Natural killer cell (primary cell): ENCODE results near the gene CCDC154. TPM values are rescaled to one million over a fixed set of nuclear protein-coding genes. Genes with fewer than 3 reads are reported as not detected.
A peak's percentile ranks its signal among the peaks of the same experiment; 100 is the strongest.

Experiments
- ATAC-seq, 3 donors: fragments of 150-1000 bp in 2 of 3; fragments of 200-7000 bp in 1 of 3; cut with Tn5 transposase; 1 replicate in 1 of 3; 2 replicates in 2 of 3; pipeline ENCODE4 v1.10.0; 2021; ENCODE audit warnings: mild to moderate bottlenecking in 2 of 3, moderate library complexity in 2 of 3
- DNase-seq, 2 donors: peaks; one replicate each; pipeline versions ENCODE4 v3.0.0 to v3.0.0-alpha.2; 2013 to 2021; ENCODE audit warnings: mixed read lengths in 1 of 2
- H3K27ac ChIP-seq: one replicate; pipeline ENCODE4 v1.5.1; 2013; ENCODE audit warnings: mild to moderate bottlenecking, low read length
- H3K27me3 ChIP-seq: one replicate; pipeline ENCODE4 v1.6.1; 2013; ENCODE audit warnings: low read length; ENCODE audit not compliant: control insufficient read depth, insufficient read depth
- H3K36me3 ChIP-seq: one replicate; pipeline ENCODE4 v1.6.1; 2013; ENCODE audit warnings: low read length; ENCODE audit not compliant: control insufficient read depth, insufficient read depth
- H3K4me1 ChIP-seq: one replicate; pipeline ENCODE4 v1.6.1; 2013; ENCODE audit warnings: low read length; ENCODE audit not compliant: control insufficient read depth, insufficient read depth
- H3K4me3 ChIP-seq: one replicate; pipeline ENCODE4 v1.5.1; 2013; ENCODE audit warnings: low read length
- H3K9me3 ChIP-seq: one replicate; pipeline ENCODE4 v1.6.1; 2013; ENCODE audit warnings: low read length; ENCODE audit not compliant: control insufficient read depth, insufficient read depth
- H3K27ac Mint-ChIP-seq, 2 donors: one replicate each; pipeline ENCODE4 v1.8.0; 2022; ENCODE audit warnings: mild to moderate bottlenecking in 2 of 2, mixed read lengths in 2 of 2, moderate library complexity in 1 of 2
- H3K27me3 Mint-ChIP-seq, 2 donors: one replicate each; pipeline ENCODE4 v1.8.0; 2022; ENCODE audit warnings: low read depth in 2 of 2, mixed read lengths in 2 of 2
- H3K36me3 Mint-ChIP-seq: one replicate; pipeline ENCODE4 v1.8.0; 2022; ENCODE audit warnings: mixed read lengths
- H3K4me1 Mint-ChIP-seq, 2 donors: one replicate each; pipeline ENCODE4 v1.8.0; 2022; ENCODE audit warnings: mixed read lengths in 2 of 2
- H3K4me3 Mint-ChIP-seq: one replicate; pipeline ENCODE4 v1.8.0; 2022; ENCODE audit warnings: mild to moderate bottlenecking, moderate library complexity, mixed read lengths
- H3K9me3 Mint-ChIP-seq, 2 donors: one replicate each; pipeline ENCODE4 v1.8.0; 2022; ENCODE audit warnings: mixed read lengths in 2 of 2
- WGBS: methylation state at CpG from one replicate; pipeline ENCODE4 v1.1.7; 2013; ENCODE audit warnings: missing lambda C conversion rate; ENCODE audit not compliant: insufficient coverage; 5-methylcytosine and 5-hydroxymethylcytosine counted together
- intact Hi-C: fragments of 100-400 bp; cut with micrococcal nuclease; formaldehyde crosslinking; loops from one replicate; pipeline ENCODE4 v1.14.2; 2022
- total RNA-seq, 4 donors: library from RNA; stranded (reverse); fragments of 120-200 nt in 1 of 4; gene quantifications; one replicate each; pipeline versions ENCODE4 v1.2.3 to v1.2.4, GENCODE V29; 2013 to 2022
- TF ChIP-seq, protein P1 (sequence below): fragments of 200-600 bp; IDR thresholded peaks from one replicate; pipeline ENCODE4 v1.8.0; 2022; ENCODE audit warnings: antibody characterized with exemption

The CCDC154 gene
- total RNA-seq, 3 donors from 2014 or later (not counting 1 experiment from before 2014, with no cell fraction given): 0.88 to 1.8 (median 1.6) TPM

GRCh38 chr16:1430214-1430758 lies 14.1 kb downstream of the CCDC154 start:
- H3K4me1 ChIP-seq: peaks cover 41% of the 10 kb centered on the region
- no peak for DNase-seq
- no peaks in the 10 kb centered on the region for H3K27me3 ChIP-seq
- no peaks in the 10 kb centered on the region for H3K36me3 Mint-ChIP-seq
- H3K4me1 Mint-ChIP-seq: peaks cover 0 to 7% of the 10 kb centered on the region in 2 donors
- TF ChIP-seq, protein P1, sequence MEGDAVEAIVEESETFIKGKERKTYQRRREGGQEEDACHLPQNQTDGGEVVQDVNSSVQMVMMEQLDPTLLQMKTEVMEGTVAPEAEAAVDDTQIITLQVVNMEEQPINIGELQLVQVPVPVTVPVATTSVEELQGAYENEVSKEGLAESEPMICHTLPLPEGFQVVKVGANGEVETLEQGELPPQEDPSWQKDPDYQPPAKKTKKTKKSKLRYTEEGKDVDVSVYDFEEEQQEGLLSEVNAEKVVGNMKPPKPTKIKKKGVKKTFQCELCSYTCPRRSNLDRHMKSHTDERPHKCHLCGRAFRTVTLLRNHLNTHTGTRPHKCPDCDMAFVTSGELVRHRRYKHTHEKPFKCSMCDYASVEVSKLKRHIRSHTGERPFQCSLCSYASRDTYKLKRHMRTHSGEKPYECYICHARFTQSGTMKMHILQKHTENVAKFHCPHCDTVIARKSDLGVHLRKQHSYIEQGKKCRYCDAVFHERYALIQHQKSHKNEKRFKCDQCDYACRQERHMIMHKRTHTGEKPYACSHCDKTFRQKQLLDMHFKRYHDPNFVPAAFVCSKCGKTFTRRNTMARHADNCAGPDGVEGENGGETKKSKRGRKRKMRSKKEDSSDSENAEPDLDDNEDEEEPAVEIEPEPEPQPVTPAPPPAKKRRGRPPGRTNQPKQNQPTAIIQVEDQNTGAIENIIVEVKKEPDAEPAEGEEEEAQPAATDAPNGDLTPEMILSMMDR: no peak
- H3K36me3 ChIP-seq: no peaks in the 10 kb centered on the region
- no peak overlapping the region for H3K4me3 Mint-ChIP-seq
- H3K27me3 Mint-ChIP-seq: no peaks in the 10 kb centered on the region
- H3K27ac ChIP-seq: no peak overlapping the region
- H3K4me3 ChIP-seq: no peak overlapping the region
- peak overlapping the region in 1 of 2 donors; percentile 59 for H3K27ac Mint-ChIP-seq
- no peak for ATAC-seq
- H3K9me3 ChIP-seq: no peaks in the 10 kb centered on the region
- intact Hi-C loops: no loop called here
- no peaks in the 10 kb centered on the region for H3K9me3 Mint-ChIP-seq
- WGBS: 67% methylated on average over 13 of the region's 14 CpGs

DNA sequence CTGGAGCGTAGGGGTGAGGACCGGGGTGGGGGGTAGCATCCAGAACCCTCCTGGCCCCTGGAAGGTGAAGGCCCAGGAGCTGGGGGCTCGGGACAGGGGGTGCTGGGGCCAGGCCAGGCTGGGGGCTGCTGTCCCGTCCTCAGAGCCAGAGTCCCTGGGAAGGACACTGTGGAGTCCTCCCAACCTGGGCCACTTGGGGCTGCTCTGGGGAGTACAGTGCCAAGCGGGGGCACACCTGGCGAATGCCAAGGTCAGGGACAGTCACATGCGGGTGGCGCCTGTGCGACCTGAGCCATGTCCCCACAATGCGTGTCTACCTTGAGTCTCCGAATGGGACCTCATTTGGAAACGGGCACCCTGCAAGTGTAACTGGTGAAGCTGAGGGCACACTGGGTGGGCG lies 14.7 kb downstream of the CCDC154 start:
- Mint-ChIP-seq H3K27ac (peak overlapping the region in 1 of 2 donors; percentile 59), H3K9me3 (no peaks in the 10 kb centered on the region), H3K36me3 (no peaks in the 10 kb centered on the region), H3K27me3 (no peaks in the 10 kb centered on the region), H3K4me1 (peaks cover 0 to 7% of the 10 kb centered on the region in 2 donors), H3K4me3 (no peak overlapping the region)
- intact Hi-C loops: no loop called here
- no peaks in the 10 kb centered on the region for H3K36me3 ChIP-seq
- H3K27me3 ChIP-seq: no peaks in the 10 kb centered on the region
- TF ChIP-seq, protein P1: no peak
- H3K4me3 ChIP-seq: no peak overlapping the region
- H3K4me1 ChIP-seq: peaks cover 41% of the 10 kb centered on the region
- no peaks in the 10 kb centered on the region for H3K9me3 ChIP-seq
- WGBS: 93% methylated on average over 13 of the region's 13 CpGs
- no peak for ATAC-seq
- no peak overlapping the region for H3K27ac ChIP-seq
- DNase-seq: no peak

- TF ChIP-seq, protein P1: no peak
- Histone ChIP-seq H3K4me1 (peaks cover 40% of the 10 kb centered on the region), H3K4me3 (no peak overlapping the region), H3K27me3 (no peaks in the 10 kb centered on the region), H3K9me3 (no peaks in the 10 kb centered on the region), H3K27ac (no peak overlapping the region), H3K36me3 (no peaks in the 10 kb centered on the region)
- H3K4me3 Mint-ChIP-seq: no peak overlapping the region
- peaks cover 0 to 7% of the 10 kb centered on the region in 2 donors for H3K4me1 Mint-ChIP-seq
- no peak for DNase-seq
- ATAC-seq: no peak
- intact Hi-C loops: no loop called here
- 83% methylated on average over 11 of the region's 11 CpGs for WGBS
- no peaks in the 10 kb centered on the region for H3K27me3 Mint-ChIP-seq
- H3K36me3 Mint-ChIP-seq: no peaks in the 10 kb centered on the region
- H3K27ac Mint-ChIP-seq: no peak overlapping the region
- no peaks in the 10 kb centered on the region for H3K9me3 Mint-ChIP-seq
These were observed 15.3 kb downstream of the CCDC154 start for GRCh38 chr16:1429012-1429411.

DNA sequence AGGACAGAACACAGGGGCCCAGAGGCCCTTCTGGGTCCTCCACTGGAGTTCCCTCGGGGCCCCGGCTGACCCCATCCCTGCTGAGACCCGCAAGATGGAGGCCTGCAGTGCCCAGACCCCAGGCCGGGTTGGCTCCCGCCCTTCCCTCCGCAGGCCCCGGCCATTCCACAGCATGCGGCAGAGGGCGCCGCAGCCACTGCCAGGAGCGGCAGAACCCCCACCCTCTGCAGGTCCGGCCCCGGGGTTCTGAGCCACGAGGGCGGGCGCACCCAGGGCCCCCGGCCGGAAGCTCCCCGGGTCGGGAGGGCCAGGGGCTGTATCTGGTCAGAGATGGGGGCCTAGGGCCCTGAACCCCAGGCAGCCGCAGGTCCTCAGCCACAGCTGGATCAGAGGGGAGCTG lies 15.8 kb downstream of the CCDC154 start:
- no peaks in the 10 kb centered on the region for H3K36me3 ChIP-seq
- peaks cover 0 to 7% of the 10 kb centered on the region in 2 donors for H3K4me1 Mint-ChIP-seq
- no peaks in the 10 kb centered on the region for H3K27me3 ChIP-seq
- H3K4me3 ChIP-seq: no peak overlapping the region
- no peaks in the 10 kb centered on the region for H3K9me3 Mint-ChIP-seq
- TF ChIP-seq, protein P1: no peak
- H3K9me3 ChIP-seq: no peaks in the 10 kb centered on the region
- no peak overlapping the region for H3K27ac ChIP-seq
- intact Hi-C loops: no loop called here
- H3K27ac Mint-ChIP-seq: peak overlapping the region in 1 of 2 donors; percentile 38
- 13% methylated on average over 21 of the region's 21 CpGs for WGBS
- H3K4me3 Mint-ChIP-seq: peak overlapping the region; percentile 59
- H3K36me3 Mint-ChIP-seq: no peaks in the 10 kb centered on the region
- ATAC-seq (peak; percentile 48 to 79 (median 79)), DNase-seq (peak in 1 of 2 donors; percentile 59)
- H3K4me1 ChIP-seq: peaks cover 35% of the 10 kb centered on the region
- H3K27me3 Mint-ChIP-seq: no peaks in the 10 kb centered on the region
